COR-L47 (cell line): ENCODE results near the gene PTPMT1.
"Not testable (repeated sequence)": the region's sequence is repeated elsewhere in the genome, so short reads cannot be mapped to it uniquely, and the experiment has no call there.

Experiments used
- DNase-seq: peaks from one replicate; lab custom pipeline; 2025; lab: John Stamatoyannopoulos, UW

The PTPMT1 gene

DNA sequence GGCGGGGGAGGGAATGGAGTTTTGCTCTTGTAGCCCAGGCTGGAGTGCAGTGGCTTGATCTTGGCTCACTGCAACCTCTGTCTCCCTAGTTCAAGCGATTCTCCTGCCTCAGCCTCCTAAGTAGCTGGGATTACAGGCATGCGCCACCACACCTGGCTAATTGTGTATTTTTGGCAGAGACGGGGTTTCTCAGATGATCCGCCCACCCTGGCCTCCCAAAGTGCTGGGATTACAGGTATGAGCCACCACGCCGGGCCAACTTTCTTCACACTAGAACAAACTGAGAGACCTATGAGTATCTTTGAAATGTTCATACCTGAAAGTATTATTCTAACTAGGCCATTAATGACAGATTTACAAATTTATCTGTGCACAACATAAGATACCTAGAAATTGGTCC lies 19.1 kb upstream of the PTPMT1 start:
- not testable (repeated sequence) for DNase-seq

DNA sequence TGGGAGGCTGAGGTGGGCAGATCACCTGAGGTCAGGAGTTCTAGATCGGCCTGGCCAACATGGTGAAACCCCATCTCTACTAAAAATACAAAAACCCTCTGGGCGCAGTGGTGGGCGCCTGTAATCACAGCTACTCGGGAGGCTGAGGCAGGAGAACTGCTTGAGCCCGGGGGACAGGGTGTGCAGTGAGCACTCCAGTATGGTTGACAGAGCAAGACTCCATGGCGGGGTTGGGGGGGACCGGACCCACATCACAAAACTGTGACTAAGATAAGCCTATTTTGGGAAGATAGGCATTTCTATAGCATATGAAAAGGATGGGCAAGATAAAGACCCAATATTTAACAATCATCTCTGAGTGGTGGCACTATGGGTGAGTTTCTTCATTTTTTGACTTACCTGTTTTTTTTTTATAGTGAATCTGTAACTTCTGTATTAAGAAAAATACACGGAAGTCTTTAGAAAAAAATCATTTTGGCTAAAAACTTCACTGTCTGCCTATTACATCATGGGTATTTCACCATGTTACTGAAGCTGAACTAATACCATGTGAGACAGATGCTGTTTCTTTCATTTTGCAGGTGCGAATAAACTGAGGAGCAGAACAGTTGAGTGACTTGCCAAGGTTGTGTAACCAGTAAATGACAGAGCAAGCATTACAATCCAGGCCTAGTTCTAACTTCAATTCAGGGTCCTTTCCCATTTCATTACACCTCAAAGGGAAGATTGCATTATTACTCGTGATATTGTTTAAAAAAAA lies 14.9 kb upstream of the PTPMT1 start:
- no peak for DNase-seq

DNA sequence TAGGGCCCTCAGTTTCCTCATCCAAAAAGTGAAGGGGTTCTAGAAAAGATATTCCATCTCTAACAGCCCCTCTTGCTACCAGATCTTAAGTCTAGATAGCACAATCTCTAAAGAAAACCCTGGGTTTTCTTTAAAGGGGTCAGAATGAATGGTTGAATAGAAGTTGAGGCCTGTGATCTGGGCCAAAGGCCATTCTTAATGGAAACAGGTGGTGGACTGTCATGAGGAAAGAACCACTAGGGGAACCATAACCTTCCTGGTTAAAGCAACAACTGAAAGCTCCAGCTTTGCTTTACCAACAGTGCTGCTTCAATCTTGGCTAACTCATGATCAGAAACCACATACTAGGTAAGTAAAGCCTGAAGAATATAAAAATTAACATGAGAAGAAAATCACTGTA lies 14.3 kb upstream of the PTPMT1 start:
- no peak for DNase-seq

DNA sequence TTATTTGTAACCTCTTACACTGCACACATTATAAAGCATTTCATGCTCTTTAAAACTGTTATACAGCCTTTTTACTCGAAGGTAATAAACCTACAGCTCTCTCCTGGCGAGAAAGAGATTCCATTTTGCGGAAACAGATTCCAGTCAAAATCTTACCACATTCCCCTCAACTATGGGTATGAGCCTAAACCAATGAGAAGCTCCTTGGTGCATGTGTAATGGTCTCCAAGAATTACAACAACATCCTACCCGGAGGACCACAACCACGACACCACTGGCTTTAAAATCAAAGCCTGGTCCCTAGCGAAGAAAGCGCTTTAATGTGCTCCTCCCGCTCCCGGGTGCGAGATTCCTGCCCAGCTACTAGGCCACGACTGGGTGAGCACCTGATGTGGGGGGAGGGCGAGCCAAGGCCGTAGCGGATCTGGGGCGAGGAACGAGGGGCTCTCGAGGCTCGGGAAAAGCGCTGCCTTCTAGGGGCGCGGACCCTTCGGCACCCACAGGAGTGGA lies 13.3 kb upstream of the PTPMT1 start:
- no peak for DNase-seq

DNA sequence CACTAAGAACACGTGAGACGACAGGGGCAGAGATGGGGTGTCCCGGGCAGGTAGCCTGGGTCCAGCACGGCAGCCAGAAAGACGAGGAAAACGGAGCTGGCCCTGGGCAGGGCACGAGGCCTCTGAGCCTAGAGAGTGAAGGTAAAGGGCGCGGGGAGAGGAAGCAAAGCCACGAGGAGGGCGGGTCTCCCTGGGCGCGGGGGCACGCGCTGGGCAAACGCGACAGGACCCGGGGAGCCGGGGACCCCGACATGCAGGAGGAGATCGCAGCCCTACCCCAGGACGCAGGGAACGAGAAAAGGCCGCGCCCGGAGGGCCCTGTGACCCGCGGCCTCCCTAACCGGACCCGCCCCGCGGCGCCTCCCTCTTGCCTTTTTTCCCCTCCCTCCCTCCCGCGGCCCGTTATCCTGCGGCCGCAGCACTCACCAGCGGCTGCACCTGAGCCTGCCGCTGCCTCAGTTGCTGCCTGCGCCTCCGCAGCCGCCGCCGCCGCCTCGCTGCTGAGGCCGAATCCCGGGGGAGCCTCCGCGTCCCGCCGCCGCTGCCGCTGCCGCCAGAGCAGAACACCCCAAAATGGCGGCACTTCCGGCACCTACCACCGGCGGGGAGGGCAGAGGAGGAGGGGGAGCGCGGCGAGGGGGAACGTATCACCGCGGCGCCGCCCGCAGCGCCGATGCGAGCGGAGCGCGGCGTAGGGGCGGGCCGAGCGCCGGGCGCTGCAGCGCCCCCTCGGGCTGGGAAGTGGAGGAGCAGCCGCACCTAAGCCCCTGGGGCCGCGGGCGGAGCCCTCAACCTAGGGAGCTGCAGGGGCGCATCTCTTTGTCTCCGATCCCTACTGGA lies 12.6 kb upstream of the PTPMT1 start, which contains the start of gene CELF1:
CELF1 (minus strand) TSS at position 567 of the 840 bp plus-strand sequence. CDS start 53,609 bp downstream, outside the sequence.
- peak; percentile 92 for DNase-seq

DNA sequence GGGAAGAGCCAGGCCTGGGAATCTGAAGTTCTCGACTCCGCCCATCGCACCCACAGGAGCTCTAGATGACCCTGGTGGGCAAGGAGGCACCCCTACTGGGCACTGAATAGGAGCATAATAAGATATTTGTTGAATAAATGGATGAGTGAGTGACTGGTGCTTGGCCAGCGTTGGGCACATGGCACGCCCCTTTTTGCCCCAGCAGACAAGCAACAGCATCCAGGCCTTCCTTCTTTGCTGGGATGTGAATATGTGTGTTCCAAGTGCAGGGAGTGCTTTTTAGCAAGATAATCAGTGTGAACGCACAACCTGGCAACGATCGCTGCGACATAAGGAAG lies 12.0 kb upstream of the PTPMT1 start:
- no peak for DNase-seq

DNA sequence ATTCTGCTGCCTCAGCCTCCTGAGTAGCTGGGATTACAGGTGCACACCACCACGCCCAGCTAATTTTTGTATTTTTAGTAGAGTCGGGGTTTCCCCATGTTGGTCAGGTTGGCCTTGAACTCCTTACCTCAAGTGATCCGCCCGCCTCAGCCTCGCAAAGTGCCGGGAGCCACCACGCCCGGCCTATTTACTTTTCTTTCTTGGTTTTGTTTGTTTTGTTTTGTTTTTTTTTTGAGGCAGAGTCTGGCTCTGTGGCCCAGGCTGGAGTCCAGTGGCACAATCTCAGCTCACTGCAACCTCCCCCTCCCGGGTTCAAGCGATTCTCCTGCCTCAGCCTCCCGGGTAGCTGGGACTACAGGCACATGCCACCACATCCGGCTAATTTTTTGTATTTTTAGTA lies 8.4 kb upstream of the PTPMT1 start:
- DNase-seq = not testable (repeated sequence)

DNA sequence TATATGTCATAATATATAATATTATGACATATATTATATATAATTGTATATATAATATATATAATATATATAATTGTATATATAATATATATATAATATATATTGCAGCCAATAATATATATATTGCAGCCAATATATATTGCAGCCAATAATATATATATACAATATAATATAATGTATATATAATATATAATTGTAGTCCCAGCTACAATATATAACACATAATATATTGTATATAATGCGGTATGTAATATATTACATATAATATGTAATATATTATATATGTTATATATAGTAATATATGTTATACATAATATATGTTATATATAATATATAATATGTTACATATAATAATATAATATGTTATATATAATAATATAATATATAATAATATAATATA lies 6.7 kb upstream of the PTPMT1 start:
- no peak for DNase-seq

DNA sequence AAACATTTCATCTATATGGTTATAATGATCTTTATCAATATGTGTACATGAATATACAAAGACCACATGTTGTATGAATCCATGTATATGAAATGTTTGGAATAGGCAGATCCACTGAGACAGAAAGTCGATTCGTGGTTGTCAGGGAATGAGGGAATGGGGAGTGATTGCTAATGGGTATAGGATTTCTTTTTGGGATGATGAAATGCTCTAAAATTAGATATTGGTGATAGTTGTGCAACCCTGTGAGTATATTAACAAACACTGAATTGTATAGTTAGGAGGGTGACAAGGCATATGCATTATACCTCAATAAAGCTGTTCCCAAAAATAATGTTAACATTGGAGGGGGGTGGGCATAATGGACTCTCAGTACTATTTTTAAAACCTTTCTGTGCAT lies 5.0 kb upstream of the PTPMT1 start:
- DNase-seq = no peak

DNA sequence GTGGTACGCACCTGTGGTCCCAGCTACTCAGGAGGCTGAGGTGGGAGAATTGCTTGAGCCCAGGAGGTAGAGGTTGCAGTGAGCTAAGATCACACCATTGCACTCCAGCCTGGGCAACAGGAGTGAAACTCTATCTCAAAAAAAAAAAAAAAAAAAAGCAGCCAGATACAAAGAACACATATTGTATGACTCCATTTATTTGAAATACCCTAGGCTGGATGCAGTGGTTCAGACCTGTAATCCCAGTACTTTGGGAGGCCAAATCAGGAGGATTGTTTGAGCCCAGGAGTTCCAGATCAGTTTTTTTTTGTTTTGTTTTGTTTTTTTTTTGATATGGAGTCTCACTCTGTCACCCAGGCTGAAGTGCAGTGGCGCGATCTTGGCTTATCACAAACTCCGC lies 3.0 kb upstream of the PTPMT1 start:
- DNase-seq = not testable (repeated sequence)

DNA sequence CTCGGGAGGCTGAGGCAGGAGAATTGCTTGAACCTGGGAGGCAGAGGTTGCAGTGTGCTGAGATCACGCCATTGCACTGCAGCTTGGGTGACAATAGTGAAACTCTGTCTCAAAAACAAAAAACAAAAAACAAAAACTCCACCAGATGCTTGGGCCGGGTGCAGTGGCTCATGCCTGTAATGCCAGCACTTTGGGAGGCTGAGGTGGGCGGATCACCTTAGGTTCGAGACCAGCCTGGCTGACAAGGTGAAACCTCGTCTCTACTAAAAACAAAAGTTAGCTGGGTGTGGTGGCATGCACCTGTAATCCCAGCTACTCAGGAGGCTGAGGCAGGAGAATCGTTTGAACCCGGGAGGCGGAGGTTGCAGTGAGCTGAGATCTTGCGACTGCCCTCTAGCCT lies 1.0 kb upstream of the PTPMT1 start:
- DNase-seq = not testable (repeated sequence)

DNA sequence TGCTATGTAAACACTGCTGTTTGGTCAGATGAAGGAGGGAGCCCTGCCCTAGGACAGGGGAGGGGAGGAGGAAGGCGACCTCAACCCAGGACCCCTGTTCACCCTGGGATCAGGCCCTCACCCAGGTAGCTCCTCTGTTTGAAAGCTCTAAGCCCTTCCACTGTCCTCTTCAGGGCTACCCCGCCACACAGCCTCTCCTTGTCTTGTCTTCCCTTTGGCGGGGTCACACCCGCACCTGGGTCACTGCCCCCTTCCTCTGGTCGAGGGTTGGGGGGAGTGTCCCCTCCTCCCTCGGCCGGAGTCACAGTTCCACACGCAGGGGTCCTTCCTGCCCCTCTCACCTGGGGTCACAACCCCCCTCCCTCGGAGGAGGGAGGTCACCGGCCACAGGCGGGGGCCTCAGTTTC lies 463 bp upstream of the PTPMT1 start:
- no peak for DNase-seq

DNA sequence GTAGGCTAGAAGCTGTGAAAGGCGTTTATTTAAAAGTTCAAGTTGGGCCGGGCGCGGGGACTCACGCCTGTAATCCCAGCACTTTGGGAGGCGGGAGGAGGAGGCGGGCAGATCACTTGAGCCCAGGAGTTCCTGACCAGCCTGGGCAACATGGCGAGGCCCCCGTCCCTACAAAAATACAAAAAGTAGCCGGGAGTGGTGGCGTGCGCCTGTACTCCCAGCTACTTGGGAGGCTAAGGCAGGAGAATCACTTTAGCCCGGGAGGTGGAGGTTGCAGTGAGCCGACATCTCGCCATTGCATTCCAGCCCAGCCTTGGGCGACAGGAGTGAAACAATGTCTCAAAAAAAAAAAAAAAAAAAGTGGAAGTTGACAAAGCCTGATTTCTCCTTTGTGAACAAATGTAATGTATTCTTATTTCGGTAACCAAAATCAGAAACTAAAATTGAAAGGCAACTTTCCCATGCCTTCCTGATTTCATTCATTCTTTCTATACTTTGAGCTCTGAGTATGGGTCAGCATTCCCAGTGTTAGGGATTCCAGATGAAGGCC lies 825 bp downstream of the PTPMT1 start:
- DNase-seq = no peak

DNA sequence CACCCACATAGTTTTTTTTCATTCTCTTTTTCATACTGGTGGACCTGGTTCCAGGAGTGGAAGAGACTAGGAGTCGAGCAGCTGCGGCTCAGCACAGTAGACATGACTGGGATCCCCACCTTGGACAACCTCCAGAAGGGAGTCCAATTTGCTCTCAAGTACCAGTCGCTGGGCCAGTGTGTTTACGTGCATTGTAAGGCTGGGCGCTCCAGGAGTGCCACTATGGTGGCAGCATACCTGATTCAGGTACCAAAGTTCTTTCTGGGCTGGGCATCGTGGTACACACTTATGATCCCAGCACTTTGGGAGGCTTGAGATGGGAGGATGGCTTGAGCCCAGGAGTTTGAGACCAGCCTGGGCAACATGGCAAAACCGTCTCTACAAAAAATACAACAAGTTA lies 4.2 kb downstream of the PTPMT1 start:
- no peak for DNase-seq

DNA sequence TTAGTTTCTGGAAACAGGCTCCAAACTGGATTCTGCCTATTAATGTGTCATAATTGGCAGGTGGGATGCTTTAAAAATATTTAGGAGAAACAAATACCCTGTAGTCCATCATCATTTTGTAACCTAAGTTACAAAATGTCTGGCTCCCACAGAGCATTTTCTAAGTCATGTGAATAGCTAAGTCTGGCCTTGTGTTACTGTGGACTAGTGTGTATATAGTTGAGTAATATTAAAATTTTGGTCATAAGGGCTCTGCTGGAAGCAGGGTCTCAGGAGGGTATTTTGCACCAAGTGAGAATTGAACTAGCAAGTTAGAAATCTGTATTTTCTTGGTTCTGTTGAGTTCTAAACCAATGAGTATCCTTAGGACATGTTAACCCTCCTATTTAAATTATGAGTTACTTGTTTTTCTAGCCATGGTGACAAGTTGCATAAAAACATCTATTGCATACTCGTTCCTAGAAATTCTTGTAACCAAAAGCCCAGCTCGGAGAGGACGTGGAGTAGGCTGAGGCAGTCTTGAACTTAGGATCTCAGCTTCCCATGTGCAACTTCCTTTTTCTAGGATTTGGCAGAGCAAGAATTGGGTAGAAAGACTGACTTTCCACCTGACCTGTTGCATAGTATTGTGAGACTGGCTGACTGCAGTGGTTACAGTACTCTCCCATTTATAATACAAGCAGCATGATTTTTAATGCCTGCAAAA lies 5.4 kb downstream of the PTPMT1 start:
- DNase-seq = no peak

DNA sequence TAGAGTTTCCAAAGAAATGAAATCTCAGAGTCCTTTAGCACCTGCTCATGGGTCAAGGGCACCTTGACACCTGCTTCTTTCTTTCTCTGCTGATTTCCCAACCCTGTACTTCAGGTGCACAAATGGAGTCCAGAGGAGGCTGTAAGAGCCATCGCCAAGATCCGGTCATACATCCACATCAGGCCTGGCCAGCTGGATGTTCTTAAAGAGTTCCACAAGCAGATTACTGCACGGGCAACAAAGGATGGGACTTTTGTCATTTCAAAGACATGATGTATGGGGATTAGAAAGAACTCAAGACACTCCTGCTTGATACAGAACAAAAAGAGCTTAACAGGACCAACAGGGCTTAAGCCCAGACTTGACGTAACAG lies 5.9 kb downstream of the PTPMT1 start:
- DNase-seq = no peak

DNA sequence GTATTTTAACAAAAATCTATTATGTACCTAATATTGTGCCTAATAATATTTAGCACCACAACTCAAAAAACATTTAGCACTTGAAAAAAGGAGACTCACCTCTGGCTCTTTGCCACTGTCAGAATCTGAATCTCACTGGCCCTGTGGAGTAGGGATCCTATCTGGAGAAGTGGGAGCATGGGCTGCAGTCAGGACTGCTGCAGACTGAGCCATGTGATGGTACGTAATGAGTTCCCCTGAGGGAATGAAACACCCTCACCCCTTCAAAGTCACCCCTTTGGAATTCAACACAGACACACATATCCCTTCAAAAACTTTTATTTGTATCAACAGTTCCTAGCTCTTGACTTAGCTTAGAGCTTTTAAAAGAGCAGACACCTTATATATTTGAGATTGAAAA lies 6.5 kb downstream of the PTPMT1 start:
- no peak for DNase-seq

DNA sequence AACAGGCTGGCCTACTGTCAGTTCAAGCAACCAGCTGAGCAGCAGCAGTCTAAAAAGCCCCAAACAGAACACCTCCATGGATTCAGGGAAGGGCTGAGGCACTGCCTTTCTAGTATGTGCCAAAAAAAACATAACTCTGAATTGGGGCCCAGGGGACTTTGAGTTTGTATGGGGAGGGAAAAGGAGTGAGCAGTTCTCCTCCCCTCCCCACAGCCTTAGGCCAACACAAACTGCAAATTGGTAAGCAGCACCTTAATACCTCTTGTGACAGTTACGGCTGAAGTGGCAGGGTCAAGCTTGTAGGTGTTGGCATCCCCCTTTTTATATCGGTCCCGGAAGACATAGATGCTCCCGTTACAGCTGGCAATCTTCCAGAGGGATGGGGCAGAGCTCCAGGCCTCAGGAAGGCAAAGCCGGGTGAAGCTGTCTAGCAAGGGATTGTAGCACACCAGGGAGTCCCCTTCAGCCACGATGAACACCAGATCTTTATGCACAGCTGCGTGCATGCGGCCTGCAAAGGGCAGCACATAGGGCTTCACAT lies 7.4 kb downstream of the PTPMT1 start:
- DNase-seq = no peak

DNA sequence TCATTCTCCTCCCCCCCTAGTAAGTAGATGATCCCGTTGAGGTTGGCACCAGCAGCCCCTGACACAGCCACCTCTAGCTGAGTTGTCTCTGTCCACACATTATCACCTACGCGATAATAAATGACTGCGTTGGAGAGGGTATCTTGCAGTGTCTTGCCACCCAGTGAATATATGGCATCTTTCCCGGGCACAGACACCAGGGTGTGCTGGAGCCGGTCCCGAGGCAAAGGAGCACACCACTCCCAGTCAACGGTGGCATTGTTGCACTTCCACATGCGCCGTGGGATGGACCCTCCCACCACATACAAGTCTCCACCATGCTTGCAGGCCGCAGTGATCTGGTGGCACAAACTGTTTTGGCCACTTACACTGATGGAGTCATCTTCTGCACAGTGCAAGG lies 7.9 kb downstream of the PTPMT1 start:
- no peak for DNase-seq

DNA sequence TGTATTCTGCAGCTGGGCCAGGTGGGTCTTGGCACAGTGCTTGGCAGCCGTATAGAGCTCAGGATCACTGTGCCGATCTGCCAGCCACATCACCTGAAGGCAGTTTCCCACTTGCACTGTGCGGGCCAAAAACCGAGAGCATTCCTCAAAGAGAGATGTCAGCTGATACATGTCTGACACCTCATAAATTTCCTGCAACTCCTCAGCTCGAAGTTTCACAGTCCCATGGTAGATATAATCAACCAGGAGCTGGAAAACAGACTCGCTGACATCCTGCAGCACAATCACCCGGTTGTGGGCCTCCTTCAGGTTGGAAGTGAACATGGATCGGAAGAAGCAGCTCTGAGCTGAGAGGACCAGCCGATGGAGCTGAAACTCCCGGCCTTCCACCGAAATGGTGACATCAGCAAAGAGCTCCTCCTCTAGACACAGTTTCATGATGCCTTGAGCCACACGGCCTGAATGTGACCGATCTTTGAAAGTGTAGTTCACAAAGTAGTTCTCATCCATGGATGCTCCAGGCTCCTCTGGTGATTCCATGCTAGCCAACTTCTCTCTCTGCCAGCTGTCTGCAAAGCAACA lies 12.2 kb downstream of the PTPMT1 start:
- no peak for DNase-seq
